Neural cell (in vitro differentiated cells): ENCODE data around the gene GDF11. TPM values are rescaled to one million over a fixed set of nuclear protein-coding genes. Genes with fewer than 3 reads are reported as not detected.
A peak's percentile ranks its signal among the peaks of the same experiment; 100 is the strongest.

Source experiments
- H2AFZ ChIP-seq: fragments of 200-600, 300-800 bp; sonication (generic), shearing (Covaris generic); 2 replicates; pipeline ENCODE4 v1.6.0; 2014; ENCODE audit warnings: low read depth, mild to moderate bottlenecking, antibody characterized with exemption, low read length, moderate library complexity
- H3F3A ChIP-seq: fragments of 200-600 bp; shearing (Covaris generic); 2 replicates; pipeline ENCODE4 v1.6.1; 2016; ENCODE audit warnings: mild to moderate bottlenecking, moderate library complexity, mixed read lengths, antibody characterized with exemption, low read length; ENCODE audit not compliant: insufficient read depth, poor library complexity, severe bottlenecking
- H3K27ac ChIP-seq: fragments of 200-600, 300-800 bp; sonication (generic), shearing (Covaris generic); 2 replicates; pipeline ENCODE4 v1.5.1; 2014; ENCODE audit warnings: mild to moderate bottlenecking, low read length, moderate library complexity
- H3K27me3 ChIP-seq: fragments of 300-800, 200-600 bp; sonication (generic), shearing (Covaris generic); 2 replicates; pipeline ENCODE4 v1.6.0; 2014; ENCODE audit warnings: mild to moderate bottlenecking, low read depth, low read length, moderate library complexity; ENCODE audit not compliant: insufficient read depth
- H3K36me3 ChIP-seq: fragments of 300-800, 200-600 bp; sonication (generic), shearing (Covaris generic); 2 replicates; pipeline ENCODE4 v1.5.1; 2014; ENCODE audit warnings: mild to moderate bottlenecking, antibody characterized with exemption, low read length, moderate library complexity; ENCODE audit not compliant: insufficient read depth
- H3K4me2 ChIP-seq: fragments of 300-800, 200-600 bp; sonication (generic), shearing (Covaris generic); 2 replicates; pipeline ENCODE4 v1.6.0; 2014; ENCODE audit warnings: mild to moderate bottlenecking, low read length
- H3K4me3 ChIP-seq: fragments of 300-800, 200-600 bp; sonication (generic), shearing (Covaris generic); 2 replicates; pipeline ENCODE4 v1.5.1; 2014; ENCODE audit warnings: mild to moderate bottlenecking, low read length, moderate library complexity
- H3K79me2 ChIP-seq: fragments of 200-600 bp; shearing (Covaris generic); replicated peaks from 2 replicates; pipeline ENCODE4 v1.6.0; 2014; ENCODE audit warnings: mild to moderate bottlenecking, low read length, moderate library complexity; ENCODE audit not compliant: insufficient read depth
- H3K9ac ChIP-seq: fragments of 300-800, 200-600 bp; sonication (generic), shearing (Covaris generic); 2 replicates; pipeline ENCODE4 v1.6.1; 2016; ENCODE audit warnings: mild to moderate bottlenecking, low read length, mixed read lengths
- H3K9me2 ChIP-seq: fragments of 200-600 bp; shearing (Covaris generic); 2 replicates; pipeline ENCODE4 v1.6.1; 2016; ENCODE audit warnings: mild to moderate bottlenecking, low read length, mixed read lengths; ENCODE audit not compliant: insufficient read depth
- H3K9me3 ChIP-seq: fragments of 200-600, 300-800 bp; sonication (generic), shearing (Covaris generic); 2 replicates; pipeline ENCODE4 v1.6.1; 2016; ENCODE audit warnings: mild to moderate bottlenecking, mixed run types, low read length, moderate library complexity, mixed read lengths
- H4K20me1 ChIP-seq: fragments of 200-600 bp; shearing (Covaris generic); 2 replicates; pipeline ENCODE4 v1.6.1; 2016; ENCODE audit warnings: mild to moderate bottlenecking, mixed run types; ENCODE audit not compliant: insufficient read depth
- CTCF ChIP-seq: fragments of 450-650 bp; IDR thresholded peaks from 2 replicates; pipeline ENCODE4 v1.5.1; 2014; ENCODE audit warnings: antibody characterized with exemption, mild to moderate bottlenecking, moderate library complexity; ENCODE audit not compliant: poor library complexity, severe bottlenecking
- EP300 ChIP-seq: fragments of 450-650 bp; conservative IDR thresholded peaks from 2 replicates; pipeline ENCODE4 v1.6.1; 2014; ENCODE audit warnings: antibody characterized with exemption, mild to moderate bottlenecking, moderate library complexity; ENCODE audit not compliant: poor library complexity, severe bottlenecking
- EZH2 ChIP-seq: fragments of 200-600, 300-800 bp; shearing (Covaris generic), sonication (generic); IDR thresholded peaks from 2 replicates; pipeline ENCODE4 v1.6.1; 2014; ENCODE audit warnings: antibody characterized with exemption, low read length, borderline replicate concordance, mild to moderate bottlenecking; ENCODE audit not compliant: insufficient read depth, poor library complexity, severe bottlenecking
- MXI1 ChIP-seq: fragments of 450-650 bp; conservative IDR thresholded peaks from 2 replicates; pipeline ENCODE4 v1.6.1; 2014; ENCODE audit warnings: antibody characterized with exemption, mild to moderate bottlenecking; ENCODE audit not compliant: poor library complexity, severe bottlenecking
- POLR2AphosphoS5 ChIP-seq: IDR thresholded peaks from 2 replicates; pipeline ENCODE4 v1.6.1; 2012
- RAD21 ChIP-seq: fragments of 450-650 bp; conservative IDR thresholded peaks from 2 replicates; pipeline ENCODE4 v1.6.1; 2014; ENCODE audit warnings: antibody characterized with exemption, mild to moderate bottlenecking, moderate library complexity
- REST ChIP-seq: IDR thresholded peaks from 2 replicates; pipeline ENCODE4 v1.6.1; 2012; ENCODE audit warnings: borderline replicate concordance
- SMC3 ChIP-seq: fragments of 450-650 bp; conservative IDR thresholded peaks from 2 replicates; pipeline ENCODE4 v1.6.1; 2014; ENCODE audit warnings: antibody characterized with exemption, mild to moderate bottlenecking, moderate library complexity; ENCODE audit not compliant: poor library complexity
- TAF1 ChIP-seq: IDR thresholded peaks from 2 replicates; pipeline ENCODE4 v1.6.1; 2012; ENCODE audit warnings: low read depth
- polyA plus RNA-seq: library from polyadenylated mRNA; depleted of rRNA; stranded (reverse); fragments of >200 nt; gene quantifications from 2 replicates; pipeline ENCODE4 v1.2.3, GENCODE V29; 2014

Gene GDF11
- polyA plus RNA-seq, 1 donor from 2014 or later: 16.0 TPM

- no peak overlapping the region for H3K4me2 ChIP-seq
- no peak overlapping the region for H3K9ac ChIP-seq
- H3K9me2 ChIP-seq: no peaks in the 10 kb centered on the region
- H3F3A ChIP-seq: no peaks in the 10 kb centered on the region
- peaks cover 17% of the 10 kb centered on the region for H3K79me2 ChIP-seq
- H3K9me3 ChIP-seq: no peaks in the 10 kb centered on the region
- TF ChIP-seq RAD21: peak; percentile 58
- no peak for TF ChIP-seq EP300
- TF ChIP-seq TAF1: no peak
- TF ChIP-seq SMC3: peak; percentile 54
- no peak for TF ChIP-seq POLR2AphosphoS5
- no peak for TF ChIP-seq EZH2
- peak; percentile 67 for TF ChIP-seq CTCF
- H3K27me3 ChIP-seq: no peaks in the 10 kb centered on the region
- no peaks in the 10 kb centered on the region for H4K20me1 ChIP-seq
- no peak overlapping the region for H3K27ac ChIP-seq
- H2AFZ ChIP-seq: no peak overlapping the region
- H3K36me3 ChIP-seq: peaks cover 3% of the 10 kb centered on the region
- no peak overlapping the region for H3K4me3 ChIP-seq
Observed at GRCh38 chr12:55724226-55724939, 18.5 kb upstream of the GDF11 start.

- H3K9me3 ChIP-seq: no peaks in the 10 kb centered on the region
- no peak overlapping the region for H3K4me3 ChIP-seq
- H3K4me2 ChIP-seq: no peak overlapping the region
- TF ChIP-seq TAF1 (no peak), CTCF (peak; percentile 25), SMC3 (no peak), RAD21 (no peak)
- peaks cover 3% of the 10 kb centered on the region for H3K36me3 ChIP-seq
- no peaks in the 10 kb centered on the region for H3K27me3 ChIP-seq
- no peak overlapping the region for H3K9ac ChIP-seq
- no peaks in the 10 kb centered on the region for H3K9me2 ChIP-seq
- H3K79me2 ChIP-seq: peaks cover 17% of the 10 kb centered on the region
- no peak overlapping the region for H2AFZ ChIP-seq
- H4K20me1 ChIP-seq: no peaks in the 10 kb centered on the region
- no peaks in the 10 kb centered on the region for H3F3A ChIP-seq
- H3K27ac ChIP-seq: no peak overlapping the region
Observed at GRCh38 chr12:55724940-55725309, 18.0 kb upstream of the GDF11 start.

GRCh38 chr12:55725556-55725955, 17.4 kb upstream of the GDF11 start:
- Histone ChIP-seq H3K79me2 (peaks cover 17% of the 10 kb centered on the region), H3K9ac (no peak overlapping the region), H3K27me3 (no peaks in the 10 kb centered on the region), H3K4me3 (no peak overlapping the region), H3F3A (no peaks in the 10 kb centered on the region), H3K27ac (no peak overlapping the region), H3K9me2 (no peaks in the 10 kb centered on the region), H3K36me3 (peaks cover 3% of the 10 kb centered on the region), H2AFZ (no peak overlapping the region), H3K4me2 (no peak overlapping the region), H4K20me1 (no peaks in the 10 kb centered on the region), H3K9me3 (no peaks in the 10 kb centered on the region)
- TF ChIP-seq SMC3 (no peak), CTCF (no peak), MXI1 (no peak), POLR2AphosphoS5 (no peak), TAF1 (no peak), EZH2 (no peak), EP300 (no peak), REST (no peak), RAD21 (no peak)
